GM12872 (cell line): Measurements from ENCODE around the gene CDH4.

Experiments used
- CTCF ChIP-seq: IDR thresholded peaks from 3 replicates; pipeline ENCODE4 v1.5.1; 2011; ENCODE audit warnings: low read depth, mild to moderate bottlenecking, low read length, moderate library complexity; ENCODE audit not compliant: insufficient read depth

The CDH4 gene

GRCh38 chr20:61634376-61635145, 382.5 kb downstream of the CDH4 start:
- TF ChIP-seq CTCF = no peak

DNA sequence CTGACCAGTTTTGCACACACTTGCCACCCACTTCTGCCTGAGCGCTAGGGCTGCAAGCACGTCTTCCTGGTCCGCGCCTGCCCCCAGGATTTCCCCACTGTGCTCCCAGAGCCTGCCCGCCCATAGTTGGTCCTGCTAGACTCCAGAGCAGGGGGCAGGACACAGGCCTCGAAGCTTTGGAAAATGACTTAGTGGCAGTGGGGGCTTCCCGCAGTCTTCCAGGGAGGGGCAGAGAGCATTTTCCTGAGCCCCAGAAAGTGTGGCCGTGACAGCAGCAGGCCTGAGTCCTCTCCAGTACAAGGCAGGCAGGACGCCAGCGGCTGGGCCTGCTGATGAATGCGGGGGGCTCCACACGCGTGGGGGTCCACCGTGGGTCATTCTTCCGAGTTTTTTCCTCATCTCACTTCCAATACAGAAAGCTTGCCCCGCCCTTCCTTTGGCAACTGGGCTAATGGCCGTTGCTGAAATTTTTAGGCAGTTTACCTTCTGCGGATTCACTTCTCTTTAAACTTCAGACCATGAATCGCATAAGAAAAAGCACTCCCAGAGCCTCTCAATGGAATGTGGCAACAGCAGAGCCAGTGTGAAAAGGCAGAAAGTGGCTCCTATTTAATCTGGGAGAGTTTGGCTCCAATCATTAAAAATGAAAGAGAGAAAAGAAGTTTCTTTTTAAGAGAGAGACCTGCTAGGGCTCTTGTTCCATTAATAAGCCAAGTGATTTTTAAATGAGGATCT, 383.8 kb downstream of the CDH4 start:
- TF ChIP-seq CTCF = no peak

GRCh38 chr20:61636531-61637116, 384.6 kb downstream of the CDH4 start:
- TF ChIP-seq CTCF = no peak

- TF ChIP-seq CTCF = no peak
Observed at GRCh38 chr20:61638802-61639585, 386.9 kb downstream of the CDH4 start.

GRCh38 chr20:61640131-61640870, 388.2 kb downstream of the CDH4 start:
- TF ChIP-seq CTCF = no peak

GRCh38 chr20:61640871-61641245, 388.8 kb downstream of the CDH4 start:
- TF ChIP-seq CTCF = no peak
